Body of pancreas (tissue), 4 donors: ENCODE results near the gene SMG5. TPM values are rescaled to one million over a fixed set of nuclear protein-coding genes. Genes with fewer than 3 reads are reported as not detected.

ENCODE experiments used
- ATAC-seq: fragments of 150-250 bp; one replicate; pipeline ENCODE4 v1.9.1; 2016
- DNase-seq, 4 donors: peaks; one replicate each; pipeline ENCODE4 v3.0.0-alpha.2; 2019
- H3K27ac ChIP-seq, 4 donors: fragments of 200-600 bp; sonication (generic); 1 replicate in 3 of 4; 2 replicates in 1 of 4; pipeline versions ENCODE4 v1.5.1 to v1.6.1; 2016 to 2019; ENCODE audit warnings: mild to moderate bottlenecking in 1 of 4, mixed read lengths in 1 of 4, moderate library complexity in 1 of 4
- H3K27me3 ChIP-seq, 2 donors: fragments of 200-600 bp; sonication (generic); one replicate each; pipeline ENCODE4 v1.6.0; 2016; ENCODE audit warnings: mild to moderate bottlenecking in 1 of 2
- H3K36me3 ChIP-seq, 2 donors: fragments of 200-600 bp; sonication (generic); replicated peaks in 1 of 2; 2 replicates each; pipeline ENCODE4 v1.5.1; 2016; ENCODE audit warnings: low read depth in 2 of 2; ENCODE audit not compliant: insufficient read depth in 1 of 2
- H3K4me1 ChIP-seq: fragments of 200-600 bp; sonication (generic); one replicate; pipeline ENCODE4 v1.6.0; 2016
- H3K4me3 ChIP-seq, 2 donors: fragments of 200-600 bp; sonication (generic); 1 replicate in 1 of 2; 2 replicates in 1 of 2; pipeline ENCODE4 v1.5.1; 2016 to 2019
- H3K9me3 ChIP-seq, 3 donors: fragments of 200-600 bp; sonication (generic); 1 replicate in 2 of 3; 2 replicates in 1 of 3; pipeline ENCODE4 v1.5.1; 2016
- POLR2A ChIP-seq, 3 donors: fragments of 450-650 bp; IDR thresholded peaks; one replicate each; pipeline ENCODE4 v1.6.1; 2016; ENCODE audit warnings: antibody characterized with exemption in 3 of 3, mild to moderate bottlenecking in 2 of 3
- WGBS, 2 donors: methylation state at CpG; one replicate each; pipeline ENCODE4 v1.1.5; 2017; 5-methylcytosine and 5-hydroxymethylcytosine counted together
- intact Hi-C: fragments of 100-400 bp; cut with DNase I; formaldehyde crosslinking; loops from one replicate; pipeline ENCODE4 v1.15.1; 2023
- total RNA-seq, 2 donors: library from RNA; depleted of rRNA; stranded (reverse); fragments of >200 nt; gene quantifications; one replicate each; pipeline ENCODE4 v1.1.0, GENCODE V29; 2016
- TF ChIP-seq, protein P1 (sequence below), 7 experiments: fragments of 450-650 bp in 4 of 7; fragments of 200-600 bp in 3 of 7; sonication (generic) in 3 of 7; IDR thresholded peaks; one replicate each; pipeline ENCODE4 v1.5.1; 2016 to 2019; ENCODE audit warnings: antibody characterized with exemption in 7 of 7

Gene SMG5
- total RNA-seq, 2 donors from 2014 or later: 28.3 to 35.6 TPM

DNA sequence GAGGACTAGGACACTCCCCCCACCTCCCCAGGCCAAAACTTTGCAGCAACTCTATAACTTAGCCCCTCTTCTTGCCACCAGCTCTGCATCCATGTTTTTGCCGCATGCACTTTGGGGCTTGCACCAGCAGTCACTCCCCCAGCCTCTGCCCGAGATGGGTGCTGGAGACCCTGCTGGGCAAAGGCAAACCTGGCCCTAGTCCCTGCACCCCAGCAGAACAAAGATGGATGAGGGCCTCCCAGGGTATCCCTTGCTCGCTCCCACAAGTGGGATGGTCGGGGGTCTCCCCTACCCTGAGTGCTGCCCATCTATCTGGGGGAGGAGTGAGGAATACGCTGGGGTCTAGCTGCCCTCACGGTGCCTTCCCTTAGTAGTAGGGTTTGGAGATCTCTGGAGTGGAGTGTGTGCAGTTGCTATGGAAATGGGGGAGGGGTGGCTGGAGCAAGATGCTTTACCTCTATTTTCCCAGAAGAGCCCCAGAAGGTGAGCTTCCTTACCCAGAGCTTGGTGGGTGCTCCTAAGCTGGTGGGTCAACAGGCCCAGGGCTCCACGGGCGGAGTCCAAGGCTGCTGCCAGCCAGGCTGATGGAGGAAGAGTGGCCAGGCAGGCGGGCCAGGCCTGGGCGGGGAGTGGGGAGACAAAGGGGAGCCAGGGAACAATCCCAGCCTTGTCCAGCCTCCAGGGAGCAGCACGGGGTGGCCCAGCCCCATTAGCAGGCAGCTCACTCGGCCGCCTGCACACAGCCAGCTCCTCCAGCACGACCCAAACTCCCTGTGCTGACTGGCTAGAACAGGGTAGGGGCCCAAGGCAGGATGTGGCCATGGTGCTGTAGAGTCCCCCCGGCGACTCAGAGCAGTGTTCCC, 34.9 kb downstream of the SMG5 start, which contains the start of gene PAQR6:
TSS of gene PAQR6 (minus strand) at position 597 of the 863 bp plus-strand sequence. CDS start 1,325 bp downstream, outside the sequence.
- Histone ChIP-seq H3K4me1 (peaks cover 29% of the 10 kb centered on the region), H3K27ac (no peak within 1 kb of the TSS), H3K9me3 (no peaks in the 10 kb centered on the region), H3K27me3 (no peaks in the 10 kb centered on the region), H3K36me3 (peaks cover 7 to 28% of the 10 kb centered on the region in 2 donors), H3K4me3 (no peak within 1 kb of the TSS)
- ATAC-seq (peak; percentile 41), DNase-seq (peak; percentile 31 to 50 (median 37))
- TF ChIP-seq, protein P1, sequence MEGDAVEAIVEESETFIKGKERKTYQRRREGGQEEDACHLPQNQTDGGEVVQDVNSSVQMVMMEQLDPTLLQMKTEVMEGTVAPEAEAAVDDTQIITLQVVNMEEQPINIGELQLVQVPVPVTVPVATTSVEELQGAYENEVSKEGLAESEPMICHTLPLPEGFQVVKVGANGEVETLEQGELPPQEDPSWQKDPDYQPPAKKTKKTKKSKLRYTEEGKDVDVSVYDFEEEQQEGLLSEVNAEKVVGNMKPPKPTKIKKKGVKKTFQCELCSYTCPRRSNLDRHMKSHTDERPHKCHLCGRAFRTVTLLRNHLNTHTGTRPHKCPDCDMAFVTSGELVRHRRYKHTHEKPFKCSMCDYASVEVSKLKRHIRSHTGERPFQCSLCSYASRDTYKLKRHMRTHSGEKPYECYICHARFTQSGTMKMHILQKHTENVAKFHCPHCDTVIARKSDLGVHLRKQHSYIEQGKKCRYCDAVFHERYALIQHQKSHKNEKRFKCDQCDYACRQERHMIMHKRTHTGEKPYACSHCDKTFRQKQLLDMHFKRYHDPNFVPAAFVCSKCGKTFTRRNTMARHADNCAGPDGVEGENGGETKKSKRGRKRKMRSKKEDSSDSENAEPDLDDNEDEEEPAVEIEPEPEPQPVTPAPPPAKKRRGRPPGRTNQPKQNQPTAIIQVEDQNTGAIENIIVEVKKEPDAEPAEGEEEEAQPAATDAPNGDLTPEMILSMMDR (IDR thresholded peaks at IDR 0.05): no peak
- TF ChIP-seq POLR2A (IDR thresholded peaks at IDR 0.05): no peak
- 28 to 51% methylated on average over 8 to 15 of the region's 16 CpGs for WGBS, 2 donors
- intact Hi-C loops: no loop called here

DNA sequence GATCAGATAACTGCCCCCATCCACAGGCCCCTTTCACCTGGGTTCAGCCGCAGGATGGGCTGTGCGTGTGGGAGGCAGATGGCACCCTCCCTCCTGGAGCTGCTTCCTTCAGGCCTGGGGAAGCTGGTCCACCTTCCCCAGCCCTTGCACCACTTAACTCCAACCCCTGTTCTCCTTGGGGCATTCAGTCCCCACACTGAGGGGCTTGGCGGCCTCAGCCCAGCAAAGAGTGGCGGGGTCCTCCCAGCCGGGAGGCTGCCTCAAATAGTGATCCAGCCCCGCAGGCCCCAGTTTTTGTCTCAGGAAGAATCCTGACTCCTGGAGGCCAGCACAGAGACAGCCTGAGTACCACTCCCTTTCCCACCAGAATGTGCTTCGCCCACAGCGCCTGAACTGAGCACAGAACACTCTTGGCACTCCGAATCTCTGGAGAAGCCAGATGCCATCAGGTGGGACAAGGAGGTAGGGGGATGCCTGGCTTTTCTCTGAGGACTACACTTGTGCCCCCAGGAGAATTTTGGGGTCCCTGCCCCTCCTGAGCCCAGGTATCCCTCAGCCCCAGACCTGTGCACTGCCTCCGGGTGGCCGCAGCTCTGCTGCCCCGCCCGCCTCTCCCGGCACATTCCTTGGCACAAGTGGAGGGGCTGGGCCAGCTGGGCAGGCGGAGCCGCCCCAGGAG, 35.7 kb downstream of the SMG5 start:
- Histone ChIP-seq H3K27me3 (no peaks in the 10 kb centered on the region), H3K4me3 (no peak overlapping the region), H3K36me3 (peaks cover 0 to 20% of the 10 kb centered on the region in 2 donors), H3K9me3 (no peaks in the 10 kb centered on the region), H3K4me1 (peaks cover 29% of the 10 kb centered on the region), H3K27ac (no peak overlapping the region)
- 45 to 56% methylated on average over 4 to 16 of the region's 16 CpGs for WGBS, 2 donors
- no peak for TF ChIP-seq POLR2A (IDR thresholded peaks at IDR 0.05)
- TF ChIP-seq, protein P1 (IDR thresholded peaks at IDR 0.05): no peak
- DNase-seq (peak in 3 of 4 donors; percentile 27 to 36 (median 33)), ATAC-seq (no peak)
- intact Hi-C loops: no loop called here

DNA sequence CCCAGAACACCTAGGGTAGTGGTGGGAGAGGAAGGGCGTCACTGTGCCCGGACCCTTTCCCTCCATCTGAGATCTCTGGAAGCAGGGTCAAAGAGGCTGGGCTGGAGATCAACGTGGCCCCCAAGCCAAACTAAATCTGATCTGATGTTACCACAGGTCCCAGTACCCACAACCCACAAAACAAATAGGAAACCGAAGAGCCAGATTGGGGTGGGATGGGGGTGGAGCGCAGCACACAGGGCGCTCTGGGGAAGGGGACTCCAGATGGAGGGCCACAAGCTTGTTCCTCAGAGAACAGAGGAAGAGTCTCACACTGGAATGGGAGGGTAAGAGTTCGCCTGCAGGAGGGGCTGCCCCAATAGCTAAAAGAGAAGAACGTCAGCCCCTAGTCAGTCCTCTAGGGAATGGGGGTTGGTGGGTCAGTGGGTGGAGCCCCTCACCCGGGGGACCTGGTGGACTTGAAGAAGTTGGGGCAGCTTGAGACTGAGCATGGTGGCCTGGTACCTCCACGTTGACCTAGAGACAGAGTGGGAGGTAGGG, 36.3 kb downstream of the SMG5 start:
- 48 to 66% methylated on average over 10 of the region's 10 CpGs for WGBS, 2 donors
- TF ChIP-seq POLR2A (IDR thresholded peaks at IDR 0.05): no peak
- TF ChIP-seq, protein P1 (IDR thresholded peaks at IDR 0.05): no peak
- intact Hi-C loops: no loop called here
- Histone ChIP-seq H3K4me3 (no peak overlapping the region), H3K27me3 (no peaks in the 10 kb centered on the region), H3K36me3 (peaks cover 0 to 15% of the 10 kb centered on the region in 2 donors), H3K4me1 (peaks cover 29% of the 10 kb centered on the region), H3K27ac (no peak overlapping the region), H3K9me3 (no peaks in the 10 kb centered on the region)
- ATAC-seq (no peak), DNase-seq (no peak)

DNA sequence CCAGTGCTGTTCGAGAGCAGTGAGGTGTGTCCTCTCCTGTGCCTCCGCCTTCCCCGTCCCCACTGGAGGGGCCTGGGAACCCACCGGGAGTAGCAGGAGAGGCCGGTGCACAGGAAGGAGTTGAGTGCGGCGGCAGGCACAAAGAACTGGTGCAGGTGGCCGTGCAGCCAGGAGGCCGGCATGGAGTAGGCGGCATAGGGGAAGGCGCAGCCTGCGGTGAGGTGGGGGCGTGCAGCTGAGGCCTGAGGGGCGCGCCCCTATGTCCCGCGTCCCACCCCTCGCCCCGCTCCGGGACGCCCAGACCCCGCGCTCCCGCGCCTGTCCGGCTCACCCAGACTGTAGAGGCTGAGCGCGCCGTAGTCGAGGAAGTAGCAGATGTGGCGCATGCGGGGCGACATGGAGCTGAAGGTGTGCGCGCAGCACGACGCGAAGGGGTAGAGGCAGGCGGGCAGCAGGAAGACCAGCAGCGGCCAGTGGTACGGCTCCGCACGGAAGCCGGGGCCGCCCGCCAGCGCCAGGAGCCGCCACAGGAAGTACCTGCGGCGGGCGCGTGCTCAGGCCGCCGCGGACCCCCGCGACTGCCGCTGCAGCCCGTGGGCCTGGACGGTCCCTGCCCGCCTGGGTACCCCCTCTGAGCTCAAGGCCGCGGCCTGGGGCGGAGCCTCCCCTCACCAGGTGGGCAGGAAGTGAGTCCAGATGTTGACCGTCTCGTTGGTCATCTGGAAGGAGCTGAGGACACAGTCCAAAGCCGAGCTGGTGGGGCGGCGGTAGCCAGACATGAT, 37.0 kb downstream of the SMG5 start:
- WGBS, 2 donors: 3 to 54% methylated on average over 5 to 69 of the region's 69 CpGs

More for the DNA sequence above, 37.0 kb downstream of the SMG5 start:
- Histone ChIP-seq H3K36me3 (peaks cover 0 to 10% of the 10 kb centered on the region in 2 donors), H3K27ac (no peak overlapping the region), H3K4me3 (no peak overlapping the region), H3K27me3 (no peaks in the 10 kb centered on the region), H3K4me1 (peaks cover 29% of the 10 kb centered on the region), H3K9me3 (no peaks in the 10 kb centered on the region)
- DNase-seq (peak; percentile 36 to 55 (median 48)), ATAC-seq (peak; percentile 51)
- TF ChIP-seq, protein P1 (IDR thresholded peaks at IDR 0.05): no peak
- TF ChIP-seq POLR2A (IDR thresholded peaks at IDR 0.05): peak in 1 of 3 donors; percentile 4
- intact Hi-C loops: no loop called here
